Measurements from ENCODE around the gene ZNF397. TPM values are rescaled to one million over a fixed set of nuclear protein-coding genes. Genes with fewer than 3 reads are reported as not detected.

The ZNF397 gene
- total and polyA plus RNA-seq, 2 of the 13 experiments (the other 11 are each of a cell fraction or from before 2014, with no cell fraction given): 4.7 to 9.4 TPM

- Histone ChIP-seq H3K9ac (ENCODE audit: insufficient read depth, low read depth, low read length) (no peak overlapping the region), H3K4me2 (ENCODE audit: low read depth, low read length) (peak overlapping the region; percentile 77; the same call in 1 of the 2 replicates), H4K20me1 (ENCODE audit: insufficient read depth, low read length) (no peaks in the 10 kb centered on the region), H3K79me2 (ENCODE audit: insufficient read depth, low read length) (no peaks in the 10 kb centered on the region), H3K4me1 (ENCODE audit: insufficient read depth, low read length) (peaks cover 10% of the 10 kb centered on the region), H3K36me3 (replicated peaks in 1 of 2; ENCODE audit: control insufficient read depth in 1 of 2, insufficient read depth in 2 of 2, low read length in 2 of 2) (peaks cover 0 to 19% of the 10 kb centered on the region in 2 experiments; a peak in 3 of 5 replicates), H2AFZ (ENCODE audit: low read length) (no peak overlapping the region), H3K9me3 (ENCODE audit: low read length) (no peaks in the 10 kb centered on the region), H3K4me3 (replicated peaks in 1 of 3; ENCODE audit: insufficient read depth in 1 of 3, low read depth in 2 of 3, low read length in 3 of 3) (no peak overlapping the region), H3K27ac (ENCODE audit: extremely low read length, insufficient read depth, low read length) (no peak overlapping the region), H3K27me3 (ENCODE audit: control insufficient read depth in 1 of 2, insufficient read depth in 2 of 2, low read length in 2 of 2) (no peaks in the 10 kb centered on the region; a peak in 1 of 5 replicates)
- in situ Hi-C loops (cut with HindIII; ENCODE audit: extremely low pct_ligation_motif_present, low pct_unique_long_range_greater_than_20kb): no loop called here
- intact Hi-C loops (cut with micrococcal nuclease; ENCODE audit: unreplicated experiment): no loop called here
- no TSS peak for BruUV-seq (replicated peaks)
- WGBS (ENCODE audit: low lambda C conversion rate): 98% methylated on average over 6 of the region's 6 CpGs
- no peak for DNase-seq (ENCODE audit: low spot score)
- ChIA-PET POLR2A (no interaction called here), CTCF (ENCODE audit: low intra/inter-chr PET ratio, low total read pairs) (no interaction called here)
- no peak for ATAC-seq
- TF ChIP-seq ZNF543 (CRISPR knock-in tag; IDR thresholded peaks at IDR 0.05) (no peak), MAFK (conservative IDR thresholded peaks at IDR 0.05 in 1 of 2, IDR thresholded peaks at IDR 0.05 in 1 of 2; ENCODE audit: low read length in 2 of 2) (peak in 1 of 2 experiments; percentile 52; a peak in 2 of 4 replicates), MAFF (IDR thresholded peaks at IDR 0.05; ENCODE audit: low read depth, low read length) (0 out of 2 replicates have a peak, but pooled peaks have one; percentile 20)
- FAIRE-seq: no peak
These were observed 1.6 kb downstream of the ZNF397 start for GRCh38 chr18:35242426-35242825.

GRCh38 chr18:35244671-35245070 is 3.8 kb downstream of the ZNF397 start:
- 99% methylated on average over 4 of the region's 4 CpGs for WGBS (ENCODE audit: low lambda C conversion rate)
- ATAC-seq: no peak
- intact Hi-C loops (cut with micrococcal nuclease; ENCODE audit: unreplicated experiment) (no loop called here), in situ Hi-C loops (cut with HindIII; ENCODE audit: extremely low pct_ligation_motif_present, low pct_unique_long_range_greater_than_20kb) (no loop called here)
- TF ChIP-seq CEBPB (IDR thresholded peaks at IDR 0.05; ENCODE audit: borderline replicate concordance, low read depth, low read length) (peak; percentile 42; the same call in 1 of the 2 replicates), ZNF605 (CRISPR knock-in tag; IDR thresholded peaks at IDR 0.05) (no peak)
- Histone ChIP-seq H4K20me1 (ENCODE audit: insufficient read depth, low read length) (no peaks in the 10 kb centered on the region), H3K27me3 (ENCODE audit: control insufficient read depth in 1 of 2, insufficient read depth in 2 of 2, low read length in 2 of 2) (no peaks in the 10 kb centered on the region; a peak in 1 of 5 replicates), H3K9me3 (ENCODE audit: low read length) (no peaks in the 10 kb centered on the region), H2AFZ (ENCODE audit: low read length) (no peak overlapping the region), H3K4me2 (ENCODE audit: low read depth, low read length) (no peak overlapping the region), H3K79me2 (ENCODE audit: insufficient read depth, low read length) (no peaks in the 10 kb centered on the region), H3K4me1 (ENCODE audit: insufficient read depth, low read length) (peaks cover 17% of the 10 kb centered on the region), H3K4me3 (replicated peaks in 1 of 3; ENCODE audit: insufficient read depth in 1 of 3, low read depth in 2 of 3, low read length in 3 of 3) (no peak overlapping the region), H3K36me3 (replicated peaks in 1 of 2; ENCODE audit: control insufficient read depth in 1 of 2, insufficient read depth in 2 of 2, low read length in 2 of 2) (peaks cover 0 to 25% of the 10 kb centered on the region in 2 experiments; a peak in 3 of 5 replicates), H3K27ac (ENCODE audit: extremely low read length, insufficient read depth, low read length) (no peak overlapping the region), H3K9ac (ENCODE audit: insufficient read depth, low read depth, low read length) (no peak overlapping the region)
- no peak for DNase-seq (ENCODE audit: low spot score)
- CTCF ChIA-PET (ENCODE audit: low intra/inter-chr PET ratio, low total read pairs): no interaction called here
- BruUV-seq (replicated peaks): no TSS peak
- POLR2A ChIA-PET: no interaction called here
- no peak for FAIRE-seq

All from HepG2 (cell line).